Measurements from ENCODE around the gene RAB34.

DNA sequence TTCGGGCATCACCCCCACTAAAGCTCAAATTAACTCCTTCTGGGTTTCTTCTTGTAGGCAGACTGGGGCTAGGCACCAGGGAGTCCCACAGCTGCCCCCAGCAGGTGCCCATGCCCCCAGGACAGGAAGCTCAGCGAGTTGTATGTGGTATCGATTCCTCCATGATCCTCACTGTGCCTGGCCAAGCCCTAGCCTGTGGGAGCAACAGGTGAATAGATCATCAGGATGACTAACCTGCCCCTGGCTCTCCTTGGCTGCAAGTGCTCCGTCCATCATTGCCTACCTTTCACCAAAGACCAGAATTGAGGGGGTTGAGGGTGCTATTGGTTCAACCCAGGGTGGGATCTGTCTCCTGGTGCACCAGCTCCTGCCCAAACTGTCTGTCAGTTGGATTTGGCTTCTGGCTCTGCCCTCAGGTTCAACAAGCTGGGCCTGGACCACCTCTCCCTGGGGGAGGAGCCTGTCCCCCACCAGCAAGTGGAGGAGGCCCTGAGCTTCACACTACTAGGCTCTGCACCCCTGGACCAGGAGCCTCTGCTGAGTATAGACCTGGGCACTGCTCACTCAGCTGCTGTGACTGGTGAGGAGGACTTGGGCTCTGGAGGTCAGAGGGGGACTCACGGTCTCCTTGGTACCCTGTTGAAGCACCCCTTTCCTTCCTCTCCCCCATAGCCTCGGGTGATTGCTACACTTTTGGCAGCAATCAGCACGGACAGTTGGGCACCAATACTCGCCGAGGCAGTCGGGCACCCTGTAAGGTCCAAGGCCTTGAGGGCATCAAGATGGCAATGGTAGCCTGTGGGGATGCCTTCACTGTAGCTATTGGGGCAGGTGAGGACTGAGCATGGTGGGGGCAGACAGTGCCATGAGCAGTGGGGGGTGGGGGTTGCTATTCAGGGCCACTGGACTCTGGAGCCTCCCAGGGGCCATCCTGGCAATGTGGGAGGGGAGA, 23.0 kb upstream of the RAB34 start:
- TF ChIP-seq, protein P1, sequence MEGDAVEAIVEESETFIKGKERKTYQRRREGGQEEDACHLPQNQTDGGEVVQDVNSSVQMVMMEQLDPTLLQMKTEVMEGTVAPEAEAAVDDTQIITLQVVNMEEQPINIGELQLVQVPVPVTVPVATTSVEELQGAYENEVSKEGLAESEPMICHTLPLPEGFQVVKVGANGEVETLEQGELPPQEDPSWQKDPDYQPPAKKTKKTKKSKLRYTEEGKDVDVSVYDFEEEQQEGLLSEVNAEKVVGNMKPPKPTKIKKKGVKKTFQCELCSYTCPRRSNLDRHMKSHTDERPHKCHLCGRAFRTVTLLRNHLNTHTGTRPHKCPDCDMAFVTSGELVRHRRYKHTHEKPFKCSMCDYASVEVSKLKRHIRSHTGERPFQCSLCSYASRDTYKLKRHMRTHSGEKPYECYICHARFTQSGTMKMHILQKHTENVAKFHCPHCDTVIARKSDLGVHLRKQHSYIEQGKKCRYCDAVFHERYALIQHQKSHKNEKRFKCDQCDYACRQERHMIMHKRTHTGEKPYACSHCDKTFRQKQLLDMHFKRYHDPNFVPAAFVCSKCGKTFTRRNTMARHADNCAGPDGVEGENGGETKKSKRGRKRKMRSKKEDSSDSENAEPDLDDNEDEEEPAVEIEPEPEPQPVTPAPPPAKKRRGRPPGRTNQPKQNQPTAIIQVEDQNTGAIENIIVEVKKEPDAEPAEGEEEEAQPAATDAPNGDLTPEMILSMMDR (conservative IDR thresholded peaks at IDR 0.05) = no peak
- no peak for TF ChIP-seq ZFX (IDR thresholded peaks at IDR 0.05)
